HS-5 (cell line): ENCODE measurements around the gene DAD1.

Experiments
- DNase-seq: peaks from one replicate; pipeline ENCODE4 v3.0.0-alpha.2; 2012; ENCODE audit warnings: low read depth

Gene DAD1

GRCh38 chr14:22517117-22517720 lies 71.8 kb downstream of the DAD1 start:
- DNase-seq: no peak

GRCh38 chr14:22515929-22516328 lies 73.1 kb downstream of the DAD1 start:
- DNase-seq: no peak
